Measurements from ENCODE around the gene TLR6. TPM values are rescaled to one million over a fixed set of nuclear protein-coding genes. Genes with fewer than 3 reads are reported as not detected.

The TLR6 gene
- total and polyA plus RNA-seq, 10 of the 15 experiments (the other 5 are each of a cell fraction or from before 2014, with no cell fraction given): 1.1 to 49.4 (median 12.5) TPM

DNA sequence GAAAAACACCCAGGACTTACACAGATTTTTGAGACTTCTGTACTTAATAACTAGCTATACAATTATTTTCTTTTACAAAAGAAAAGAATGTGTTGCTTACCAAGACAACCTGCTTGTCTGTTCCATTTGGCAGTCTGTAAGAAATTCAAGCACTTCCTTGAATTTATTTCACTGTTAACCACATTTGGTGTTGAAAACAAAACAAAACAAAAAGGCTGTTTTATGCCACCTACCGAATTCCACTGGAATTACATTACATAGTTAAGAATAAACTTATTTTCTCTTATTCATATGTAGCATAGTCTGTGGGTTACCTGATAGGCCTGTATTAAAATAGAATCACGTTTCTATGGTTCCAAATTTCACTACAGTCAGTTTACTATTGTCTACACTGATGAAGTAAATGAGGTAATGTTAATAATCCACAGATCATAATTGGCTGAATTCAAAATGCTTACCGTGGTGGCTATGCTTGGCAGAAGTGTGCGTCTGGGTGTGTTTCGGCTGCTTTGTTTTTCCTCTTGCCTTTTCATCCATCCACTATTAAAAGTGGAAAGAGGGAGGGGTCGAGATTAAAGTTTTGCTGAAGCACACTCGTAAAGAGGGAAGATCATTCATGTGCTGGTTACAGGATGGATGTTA is 51.8 kb downstream of the TLR6 start, which contains the start of gene TLR1 (continued):
- TF ChIP-seq FOXK2 (IDR thresholded peaks at IDR 0.05) (no peak), IKZF1 (conservative IDR thresholded peaks at IDR 0.05) (no peak), SIX5 (IDR thresholded peaks at IDR 0.05; ENCODE audit: low read depth, low read length, severe bottlenecking) (no peak), ZBTB40 (IDR thresholded peaks at IDR 0.05; ENCODE audit: borderline replicate concordance) (no peak), SIN3A (IDR thresholded peaks at IDR 0.05; ENCODE audit: low read depth, low read length) (no peak), BRCA1 (IDR thresholded peaks at IDR 0.05; ENCODE audit: low read depth, low read length) (no peak), SMAD1 (IDR thresholded peaks at IDR 0.05; ENCODE audit: low read depth, partially characterized antibody) (no peak), KLF5 (IDR thresholded peaks at IDR 0.05; ENCODE audit: partially characterized antibody) (no peak), LARP7 (IDR thresholded peaks at IDR 0.05) (no peak), ESRRA (IDR thresholded peaks at IDR 0.05; ENCODE audit: low read length) (no peak), MXI1 (IDR thresholded peaks at IDR 0.05; ENCODE audit: low read depth, low read length) (no peak)
- TF ChIP-seq, protein P1, sequence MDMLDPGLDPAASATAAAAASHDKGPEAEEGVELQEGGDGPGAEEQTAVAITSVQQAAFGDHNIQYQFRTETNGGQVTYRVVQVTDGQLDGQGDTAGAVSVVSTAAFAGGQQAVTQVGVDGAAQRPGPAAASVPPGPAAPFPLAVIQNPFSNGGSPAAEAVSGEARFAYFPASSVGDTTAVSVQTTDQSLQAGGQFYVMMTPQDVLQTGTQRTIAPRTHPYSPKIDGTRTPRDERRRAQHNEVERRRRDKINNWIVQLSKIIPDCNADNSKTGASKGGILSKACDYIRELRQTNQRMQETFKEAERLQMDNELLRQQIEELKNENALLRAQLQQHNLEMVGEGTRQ (IDR thresholded peaks at IDR 0.05; ENCODE audit: borderline replicate concordance, low read depth, low read length): no peak
- TF ChIP-seq, protein P2, sequence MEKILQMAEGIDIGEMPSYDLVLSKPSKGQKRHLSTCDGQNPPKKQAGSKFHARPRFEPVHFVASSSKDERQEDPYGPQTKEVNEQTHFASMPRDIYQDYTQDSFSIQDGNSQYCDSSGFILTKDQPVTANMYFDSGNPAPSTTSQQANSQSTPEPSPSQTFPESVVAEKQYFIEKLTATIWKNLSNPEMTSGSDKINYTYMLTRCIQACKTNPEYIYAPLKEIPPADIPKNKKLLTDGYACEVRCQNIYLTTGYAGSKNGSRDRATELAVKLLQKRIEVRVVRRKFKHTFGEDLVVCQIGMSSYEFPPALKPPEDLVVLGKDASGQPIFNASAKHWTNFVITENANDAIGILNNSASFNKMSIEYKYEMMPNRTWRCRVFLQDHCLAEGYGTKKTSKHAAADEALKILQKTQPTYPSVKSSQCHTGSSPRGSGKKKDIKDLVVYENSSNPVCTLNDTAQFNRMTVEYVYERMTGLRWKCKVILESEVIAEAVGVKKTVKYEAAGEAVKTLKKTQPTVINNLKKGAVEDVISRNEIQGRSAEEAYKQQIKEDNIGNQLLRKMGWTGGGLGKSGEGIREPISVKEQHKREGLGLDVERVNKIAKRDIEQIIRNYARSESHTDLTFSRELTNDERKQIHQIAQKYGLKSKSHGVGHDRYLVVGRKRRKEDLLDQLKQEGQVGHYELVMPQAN (conservative IDR thresholded peaks at IDR 0.05): no peak
- TF ChIP-seq, protein P3, sequence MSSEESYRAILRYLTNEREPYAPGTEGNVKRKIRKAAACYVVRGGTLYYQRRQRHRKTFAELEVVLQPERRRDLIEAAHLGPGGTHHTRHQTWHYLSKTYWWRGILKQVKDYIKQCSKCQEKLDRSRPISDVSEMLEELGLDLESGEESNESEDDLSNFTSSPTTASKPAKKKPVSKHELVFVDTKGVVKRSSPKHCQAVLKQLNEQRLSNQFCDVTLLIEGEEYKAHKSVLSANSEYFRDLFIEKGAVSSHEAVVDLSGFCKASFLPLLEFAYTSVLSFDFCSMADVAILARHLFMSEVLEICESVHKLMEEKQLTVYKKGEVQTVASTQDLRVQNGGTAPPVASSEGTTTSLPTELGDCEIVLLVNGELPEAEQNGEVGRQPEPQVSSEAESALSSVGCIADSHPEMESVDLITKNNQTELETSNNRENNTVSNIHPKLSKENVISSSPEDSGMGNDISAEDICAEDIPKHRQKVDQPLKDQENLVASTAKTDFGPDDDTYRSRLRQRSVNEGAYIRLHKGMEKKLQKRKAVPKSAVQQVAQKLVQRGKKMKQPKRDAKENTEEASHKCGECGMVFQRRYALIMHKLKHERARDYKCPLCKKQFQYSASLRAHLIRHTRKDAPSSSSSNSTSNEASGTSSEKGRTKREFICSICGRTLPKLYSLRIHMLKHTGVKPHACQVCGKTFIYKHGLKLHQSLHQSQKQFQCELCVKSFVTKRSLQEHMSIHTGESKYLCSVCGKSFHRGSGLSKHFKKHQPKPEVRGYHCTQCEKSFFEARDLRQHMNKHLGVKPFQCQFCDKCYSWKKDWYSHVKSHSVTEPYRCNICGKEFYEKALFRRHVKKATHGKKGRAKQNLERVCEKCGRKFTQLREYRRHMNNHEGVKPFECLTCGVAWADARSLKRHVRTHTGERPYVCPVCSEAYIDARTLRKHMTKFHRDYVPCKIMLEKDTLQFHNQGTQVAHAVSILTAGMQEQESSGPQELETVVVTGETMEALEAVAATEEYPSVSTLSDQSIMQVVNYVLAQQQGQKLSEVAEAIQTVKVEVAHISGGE (CRISPR knock-in tag; IDR thresholded peaks at IDR 0.05): no peak
- TF ChIP-seq, protein P4, sequence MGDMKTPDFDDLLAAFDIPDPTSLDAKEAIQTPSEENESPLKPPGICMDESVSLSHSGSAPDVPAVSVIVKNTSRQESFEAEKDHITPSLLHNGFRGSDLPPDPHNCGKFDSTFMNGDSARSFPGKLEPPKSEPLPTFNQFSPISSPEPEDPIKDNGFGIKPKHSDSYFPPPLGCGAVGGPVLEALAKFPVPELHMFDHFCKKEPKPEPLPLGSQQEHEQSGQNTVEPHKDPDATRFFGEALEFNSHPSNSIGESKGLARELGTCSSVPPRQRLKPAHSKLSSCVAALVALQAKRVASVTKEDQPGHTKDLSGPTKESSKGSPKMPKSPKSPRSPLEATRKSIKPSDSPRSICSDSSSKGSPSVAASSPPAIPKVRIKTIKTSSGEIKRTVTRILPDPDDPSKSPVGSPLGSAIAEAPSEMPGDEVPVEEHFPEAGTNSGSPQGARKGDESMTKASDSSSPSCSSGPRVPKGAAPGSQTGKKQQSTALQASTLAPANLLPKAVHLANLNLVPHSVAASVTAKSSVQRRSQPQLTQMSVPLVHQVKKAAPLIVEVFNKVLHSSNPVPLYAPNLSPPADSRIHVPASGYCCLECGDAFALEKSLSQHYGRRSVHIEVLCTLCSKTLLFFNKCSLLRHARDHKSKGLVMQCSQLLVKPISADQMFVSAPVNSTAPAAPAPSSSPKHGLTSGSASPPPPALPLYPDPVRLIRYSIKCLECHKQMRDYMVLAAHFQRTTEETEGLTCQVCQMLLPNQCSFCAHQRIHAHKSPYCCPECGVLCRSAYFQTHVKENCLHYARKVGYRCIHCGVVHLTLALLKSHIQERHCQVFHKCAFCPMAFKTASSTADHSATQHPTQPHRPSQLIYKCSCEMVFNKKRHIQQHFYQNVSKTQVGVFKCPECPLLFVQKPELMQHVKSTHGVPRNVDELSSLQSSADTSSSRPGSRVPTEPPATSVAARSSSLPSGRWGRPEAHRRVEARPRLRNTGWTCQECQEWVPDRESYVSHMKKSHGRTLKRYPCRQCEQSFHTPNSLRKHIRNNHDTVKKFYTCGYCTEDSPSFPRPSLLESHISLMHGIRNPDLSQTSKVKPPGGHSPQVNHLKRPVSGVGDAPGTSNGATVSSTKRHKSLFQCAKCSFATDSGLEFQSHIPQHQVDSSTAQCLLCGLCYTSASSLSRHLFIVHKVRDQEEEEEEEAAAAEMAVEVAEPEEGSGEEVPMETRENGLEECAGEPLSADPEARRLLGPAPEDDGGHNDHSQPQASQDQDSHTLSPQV (IDR thresholded peaks at IDR 0.05): 0 out of 2 replicates have a peak, but pooled peaks have one; percentile 41
